GM19351 (cell line): ENCODE results near the gene LIN54.
A peak's percentile ranks its signal among the peaks of the same experiment; 100 is the strongest.
"Not testable (repeated sequence)": the region's sequence is repeated elsewhere in the genome, so short reads cannot be mapped to it uniquely, and the experiment has no call there.

Experiments used
- ATAC-seq: cut with Tn5 transposase; IDR thresholded peaks from one replicate; pipeline ENCODE4 v1.9.1; 2021; ENCODE audit warnings: mild to moderate bottlenecking, moderate library complexity; ENCODE audit not compliant: unreplicated experiment

The LIN54 gene

DNA sequence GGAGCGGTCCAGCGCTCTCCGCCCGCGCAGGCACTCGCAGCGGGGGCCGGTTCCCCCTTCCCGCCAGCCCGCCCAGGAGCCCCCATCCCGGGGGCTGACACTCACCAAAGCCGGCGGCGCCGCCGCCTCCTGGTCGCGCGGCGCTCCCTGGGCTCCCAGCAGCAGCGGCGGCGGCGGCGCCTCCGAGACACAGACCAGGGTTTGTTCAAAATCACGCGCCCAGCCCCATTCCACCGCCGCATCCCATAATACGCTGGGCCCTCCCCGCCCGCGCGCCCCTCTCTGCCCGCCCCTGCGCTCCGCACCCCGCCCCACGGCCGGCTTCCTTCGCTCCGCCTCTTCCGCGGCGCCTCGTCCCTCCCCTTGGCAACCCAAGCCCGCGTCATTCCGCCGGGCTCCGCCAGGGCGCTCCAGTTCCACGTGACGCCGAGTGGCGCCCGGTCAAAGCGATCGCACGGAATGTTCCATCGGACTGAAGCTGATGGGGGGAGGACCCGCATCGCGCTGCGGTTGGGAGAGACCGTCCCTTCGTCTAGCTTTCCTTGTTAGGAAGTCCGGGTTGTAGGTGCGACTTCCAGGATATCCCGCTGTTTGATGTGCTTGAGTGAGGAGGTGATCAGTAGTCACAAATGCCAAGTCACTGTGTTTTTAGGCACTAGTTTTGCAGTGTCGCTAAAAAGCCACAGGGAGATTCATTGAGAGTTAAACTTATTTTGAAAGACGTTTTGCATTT, 2.2 kb upstream of the LIN54 start:
- ATAC-seq, result peak; percentile 77

- ATAC-seq, result peak; percentile 14
Measured at GRCh38 chr4:83012200-83012686, 1.6 kb upstream of the LIN54 start.

DNA sequence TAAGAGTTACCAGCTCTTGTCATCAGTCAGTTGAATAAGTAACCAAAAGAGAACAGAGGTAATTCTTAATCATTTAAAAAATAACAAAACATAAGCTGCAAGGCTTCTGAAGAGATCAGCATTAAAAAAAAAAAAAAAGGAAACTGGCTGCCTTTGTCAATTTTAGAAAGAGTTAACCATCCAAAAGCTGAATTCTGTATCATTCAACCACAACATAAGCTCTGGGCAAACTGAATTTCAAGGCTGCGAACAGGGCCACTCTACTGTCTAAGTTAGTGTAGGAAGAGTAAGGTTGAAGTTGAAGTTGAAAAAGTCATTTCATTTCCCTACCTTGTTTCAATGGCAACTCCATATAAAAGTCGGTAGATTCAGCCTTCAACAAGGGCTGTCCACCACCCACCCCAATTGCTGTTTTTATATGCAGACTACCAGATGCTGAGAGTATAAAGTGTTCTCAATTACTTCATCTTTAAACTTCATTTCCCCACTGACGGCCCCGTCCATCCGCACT, 1.1 kb upstream of the LIN54 start:
- no peak for ATAC-seq

GRCh38 chr4:83010111-83010521, 507 bp downstream of the LIN54 start:
- no peak for ATAC-seq

DNA sequence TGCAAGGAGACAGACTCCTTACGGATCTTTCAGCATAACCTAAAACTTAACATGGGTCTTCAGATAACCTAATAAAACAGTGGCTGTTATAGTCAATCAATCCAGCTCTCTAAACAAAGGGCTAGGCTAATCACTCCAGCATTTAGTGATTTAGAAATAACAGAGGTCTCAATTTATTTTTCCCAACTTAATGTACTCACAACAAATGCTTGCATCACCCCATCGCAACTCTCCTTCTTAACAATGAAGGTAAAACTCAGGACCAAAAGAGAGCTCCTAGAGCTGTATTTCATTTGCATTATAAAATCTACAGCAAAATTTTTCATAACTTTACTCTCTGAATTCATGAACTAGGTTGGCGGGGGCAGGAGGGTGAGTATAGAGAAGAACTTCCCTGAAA, 1.1 kb downstream of the LIN54 start:
- ATAC-seq, result no peak

DNA sequence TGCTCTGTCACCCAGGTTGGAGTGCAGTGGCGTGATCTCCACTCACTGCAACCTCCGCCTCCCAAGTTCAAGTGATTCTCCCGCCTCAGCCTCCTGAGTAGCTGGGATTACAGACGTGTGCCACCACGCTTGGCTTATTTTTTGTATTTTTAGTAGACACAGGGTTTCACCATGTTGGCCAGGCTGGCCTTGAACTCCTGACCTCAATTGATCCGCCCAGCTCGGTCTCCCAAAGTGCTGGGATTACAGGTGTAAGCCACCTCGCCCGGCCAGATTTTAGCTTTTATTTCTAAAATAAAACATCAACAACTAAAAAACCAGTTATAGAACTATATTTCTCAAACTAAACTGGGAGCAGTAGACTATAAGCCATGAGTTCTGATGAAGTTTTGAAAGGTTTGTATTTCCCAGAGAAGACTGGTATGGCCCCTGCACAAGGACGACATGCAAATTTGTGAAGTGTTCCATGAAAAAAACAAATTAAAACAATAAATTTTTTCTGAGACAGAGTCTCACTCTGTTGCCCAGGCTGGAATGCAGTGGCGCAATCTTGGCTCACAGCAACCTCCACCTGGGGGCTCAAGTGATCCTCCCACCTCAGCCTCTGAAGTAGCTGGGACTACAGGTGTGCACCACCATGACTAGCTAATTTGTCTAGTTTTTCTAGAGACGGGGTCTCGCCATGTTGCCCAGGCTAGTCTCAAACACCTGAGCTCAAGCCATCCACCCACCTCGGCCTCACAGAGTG, 7.4 kb downstream of the LIN54 start:
- ATAC-seq, result not testable (repeated sequence)

- ATAC-seq, result no peak
Measured at GRCh38 chr4:83002329-83002728, 8.3 kb downstream of the LIN54 start.

DNA sequence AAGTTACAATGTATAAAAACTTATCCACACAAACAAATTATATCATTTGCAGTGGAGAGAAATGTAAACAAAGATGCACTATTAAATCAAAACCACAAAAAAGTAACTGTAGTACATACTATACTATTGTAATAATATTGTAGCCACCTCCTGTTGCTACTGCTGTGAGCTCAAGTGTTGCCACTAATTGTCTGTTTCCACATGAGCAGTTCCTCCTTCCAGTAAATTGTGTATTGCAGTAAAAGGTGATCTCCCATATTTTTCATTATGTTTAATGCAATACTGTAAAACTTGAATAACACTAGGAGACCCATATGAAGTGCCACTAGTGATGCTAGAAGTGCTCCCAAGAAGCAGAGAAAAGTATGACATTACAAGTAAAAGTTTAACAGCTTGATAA, 11.7 kb downstream of the LIN54 start:
- ATAC-seq, result no peak

- ATAC-seq, result no peak
Measured at GRCh38 chr4:82994834-82995233, 15.8 kb downstream of the LIN54 start.

DNA sequence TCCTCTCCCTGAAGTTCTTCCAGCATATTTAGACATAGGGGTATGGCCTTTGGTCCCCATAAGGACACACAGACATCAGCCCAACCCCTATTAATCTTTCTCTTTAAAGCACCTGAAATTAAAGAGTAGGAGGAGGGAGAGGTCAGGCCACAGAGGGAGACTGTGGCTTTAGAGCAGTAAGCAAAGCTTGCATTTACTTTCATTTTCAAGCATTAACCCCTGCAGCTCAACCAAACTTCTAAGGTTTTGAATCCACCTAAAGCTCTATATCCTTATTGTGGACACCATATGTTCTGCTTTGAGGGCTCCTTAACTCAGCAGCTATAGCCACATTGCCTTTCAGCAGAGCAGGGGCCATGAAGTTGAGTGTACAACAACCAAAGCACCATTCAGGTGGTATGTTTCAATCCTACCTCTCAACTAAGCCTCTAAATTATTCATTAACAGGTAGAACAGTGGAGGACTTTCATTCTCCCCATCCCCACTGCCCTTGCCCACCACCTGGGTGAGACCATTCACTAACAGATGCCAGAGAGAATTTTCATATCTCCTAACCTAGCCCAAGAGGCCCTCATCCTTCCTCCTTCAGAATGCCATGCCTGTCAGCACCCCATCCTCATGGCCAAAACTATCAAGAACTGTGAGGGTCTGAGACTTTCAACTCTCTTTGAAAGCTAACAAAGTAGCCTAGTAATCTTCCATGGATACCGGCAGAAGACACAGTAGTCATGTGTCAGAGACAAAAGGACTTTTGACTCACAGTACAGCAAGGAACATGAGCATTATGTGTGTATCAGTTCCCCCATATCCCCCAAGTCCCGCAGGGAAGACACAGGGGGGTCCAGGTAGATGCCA, 20.8 kb downstream of the LIN54 start:
- peak; percentile 97 for ATAC-seq

DNA sequence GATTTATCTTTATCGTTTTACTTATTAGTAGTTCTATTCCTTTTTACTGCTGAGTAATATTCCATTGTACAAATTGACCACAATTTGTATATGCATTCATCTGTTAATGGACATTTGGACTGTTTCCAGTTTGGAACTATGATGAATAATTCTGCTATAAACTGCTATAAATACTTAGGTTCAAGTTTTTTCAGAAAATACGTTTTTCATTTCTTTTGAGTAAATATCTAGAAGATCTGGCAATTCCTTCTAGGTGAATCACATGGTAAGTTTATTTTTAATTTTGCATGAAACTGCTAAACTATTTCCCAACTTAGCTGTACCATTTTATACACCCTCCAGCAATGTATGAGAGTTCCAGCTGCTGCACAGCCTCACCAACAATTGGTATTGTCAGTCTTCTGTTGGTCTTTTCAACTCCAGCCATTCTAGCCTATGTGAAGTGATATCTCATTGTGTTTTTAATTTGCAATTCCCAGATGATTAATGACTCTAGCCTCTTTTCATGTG, 22.2 kb downstream of the LIN54 start:
- ATAC-seq, result no peak

- not testable (repeated sequence) for ATAC-seq
Measured at GRCh38 chr4:82987519-82987918, 23.1 kb downstream of the LIN54 start.

- ATAC-seq, result no peak
Measured at GRCh38 chr4:82984459-82984858, 26.2 kb downstream of the LIN54 start.

- no peak for ATAC-seq
Measured at GRCh38 chr4:82983444-82983843, 27.2 kb downstream of the LIN54 start.

DNA sequence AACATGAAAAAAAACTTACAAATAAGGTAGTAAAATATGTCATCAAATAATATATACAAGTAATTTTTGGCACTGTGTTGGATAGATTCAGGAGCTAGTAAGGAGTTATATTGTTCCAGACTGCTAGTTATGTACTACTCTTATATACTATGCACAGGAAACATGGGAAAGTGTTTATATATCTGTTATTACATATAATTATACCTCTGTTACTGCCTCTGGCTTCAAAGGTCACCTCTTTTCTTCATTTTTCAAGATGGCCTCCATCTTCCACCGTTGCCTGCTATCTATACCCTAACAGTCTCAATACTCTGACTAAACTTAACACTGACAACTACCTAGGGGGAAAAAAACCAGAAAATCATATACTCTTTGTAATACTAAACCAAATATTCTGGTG, 29.5 kb downstream of the LIN54 start:
- ATAC-seq, result no peak

DNA sequence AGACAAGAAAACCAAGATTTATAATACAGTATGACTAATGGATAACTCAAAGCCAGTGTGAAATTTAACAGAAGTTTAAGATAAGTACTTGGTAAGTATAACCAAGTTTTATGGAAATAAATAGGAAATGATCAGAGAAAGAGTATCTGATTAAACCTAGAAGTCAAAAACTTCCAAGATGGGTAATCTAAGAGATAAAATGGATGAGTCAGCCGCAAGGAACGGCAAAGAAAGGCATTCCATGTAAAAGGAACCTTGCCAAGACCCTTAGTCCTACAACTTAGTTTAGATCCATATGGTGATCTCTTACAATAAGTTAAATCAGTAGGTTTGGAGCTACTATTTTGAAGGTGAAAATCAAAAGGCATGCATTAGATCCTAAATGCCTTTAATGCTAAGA, 34.8 kb downstream of the LIN54 start:
- ATAC-seq, result no peak

- no peak for ATAC-seq
Measured at GRCh38 chr4:82969414-82969813, 41.2 kb downstream of the LIN54 start.

- peak; percentile 58 for ATAC-seq
Measured at GRCh38 chr4:82968972-82969371, 41.7 kb downstream of the LIN54 start.

DNA sequence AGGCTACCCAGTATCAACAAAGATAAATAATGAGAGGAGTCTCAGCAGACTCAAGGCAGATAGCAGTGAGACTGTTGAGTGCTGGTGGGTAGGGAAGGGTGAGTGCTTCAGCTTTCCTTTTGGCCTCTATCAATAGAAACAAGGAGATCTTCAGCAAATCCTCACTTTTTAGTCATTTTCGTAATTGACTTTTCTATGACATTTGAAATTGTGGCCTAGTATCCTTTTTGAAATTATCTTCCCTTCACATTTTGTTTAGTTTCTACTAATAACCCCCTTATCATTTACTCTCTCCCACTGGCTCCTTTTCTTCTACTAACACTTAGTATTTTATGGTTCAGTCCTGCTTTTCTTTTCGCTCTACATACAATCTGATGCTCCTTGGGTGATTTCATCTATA, 44.9 kb downstream of the LIN54 start:
- no peak for ATAC-seq

DNA sequence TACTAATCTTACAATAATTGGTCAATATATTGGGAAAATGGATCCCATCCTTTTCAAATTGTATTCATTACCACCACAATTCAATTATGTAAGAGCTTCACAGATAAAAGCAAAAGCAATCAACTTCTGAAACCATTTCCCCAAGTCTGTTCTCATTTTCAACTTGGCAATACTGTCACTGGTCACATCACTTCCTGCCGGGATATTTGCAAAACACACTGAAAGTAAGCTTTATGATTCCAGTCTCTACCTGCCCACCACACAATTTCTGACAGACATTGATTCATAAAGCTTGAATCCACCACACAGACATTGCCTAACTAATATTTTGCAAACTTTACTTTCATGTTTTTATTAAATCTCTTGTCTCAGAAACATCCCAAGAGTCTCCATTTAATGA, 53.6 kb downstream of the LIN54 start:
- ATAC-seq, result no peak

GRCh38 chr4:82954212-82954611, 56.4 kb downstream of the LIN54 start:
- ATAC-seq, result no peak
